Measurements from ENCODE around the gene LMO7. TPM values are rescaled to one million over a fixed set of nuclear protein-coding genes. Genes with fewer than 3 reads are reported as not detected.

LMO7 gene
- total RNA-seq, 1 experiment from 2014 or later: 20.4 TPM

- DNase-seq: no peak
- Histone ChIP-seq H4K8ac (replicated peaks; ENCODE audit: insufficient read length, low read depth, low read length) (no peak overlapping the region), H3K14ac (ENCODE audit: insufficient read depth, low read length) (no peak overlapping the region), H3K9ac (ENCODE audit: extremely low read depth, insufficient read length, low read length) (no peak overlapping the region), H4K91ac (ENCODE audit: insufficient read length, low read depth, low read length) (no peak overlapping the region), H3K9me3 (ENCODE audit: control insufficient read depth, low read depth, low read length) (no peaks in the 10 kb centered on the region), H2BK20ac (ENCODE audit: low read depth, low read length, poor library complexity, severe bottlenecking) (no peak overlapping the region), H3K4ac (ENCODE audit: low read depth, low read length) (no peak overlapping the region), H3K23me2 (ENCODE audit: insufficient read length, low read depth, low read length, poor library complexity, severe bottlenecking) (no peaks in the 10 kb centered on the region), H2AK5ac (ENCODE audit: insufficient read length, low read length) (no peak overlapping the region), H2BK12ac (ENCODE audit: insufficient read length, low read depth, low read length) (no peak overlapping the region), H2BK120ac (ENCODE audit: low read depth, low read length, poor library complexity, severe bottlenecking) (no peak overlapping the region), H3K56ac (ENCODE audit: insufficient read length, low read depth, low read length) (no peak overlapping the region), H3K18ac (ENCODE audit: insufficient read length, low read depth, low read length) (no peak overlapping the region), H3K23ac (ENCODE audit: insufficient read length, low read depth, low read length) (no peak overlapping the region), H2AFZ (ENCODE audit: low read length) (no peak overlapping the region), H3K79me2 (ENCODE audit: insufficient read depth, low read length) (no peaks in the 10 kb centered on the region), H3K27me3 (ENCODE audit: insufficient read depth, low read length) (no peaks in the 10 kb centered on the region), H3K27ac (ENCODE audit: insufficient read length, low read depth, low read length) (no peak overlapping the region), H3K4me2 (ENCODE audit: insufficient read depth, insufficient read length, low read length) (no peak overlapping the region), H4K5ac (ENCODE audit: insufficient read length, low read depth, low read length) (no peak overlapping the region), H3K4me1 (ENCODE audit: insufficient read depth, low read length) (no peaks in the 10 kb centered on the region), H3K79me1 (ENCODE audit: insufficient read depth, low read depth, low read length, poor library complexity, severe bottlenecking) (no peaks in the 10 kb centered on the region), H2BK5ac (ENCODE audit: insufficient read length, low read length) (no peak overlapping the region), H4K20me1 (ENCODE audit: control insufficient read depth, insufficient read depth, insufficient read length) (no peaks in the 10 kb centered on the region), H2BK15ac (ENCODE audit: low read depth, low read length) (no peak overlapping the region), H3T11ph (ENCODE audit: low read length) (no peak overlapping the region)
- H3K27me3 Mint-ChIP-seq (ENCODE audit: low read depth): no peaks in the 10 kb centered on the region
- no peak overlapping the region for H3K27ac Mint-ChIP-seq
- WGBS (ENCODE audit: extremely low coverage, insufficient read length, low lambda C conversion rate): no CpG with 5 or more reads among the region's 2 CpGs
- H3K9me3 Mint-ChIP-seq: peaks cover 10 to 13% of the 10 kb centered on the region in 2 experiments
- H3K36me3 Mint-ChIP-seq (ENCODE audit: insufficient read depth in 1 of 3, low read depth in 3 of 3): peaks cover 0 to 20% (median 9%) of the 10 kb centered on the region in 3 experiments; a peak in 5 of 7 replicates
- no peak for TF ChIP-seq CTCF (conservative IDR thresholded peaks at IDR 0.05)
- H3K4me1 Mint-ChIP-seq: peaks cover 0 to 2% of the 10 kb centered on the region in 2 experiments; a peak in 1 of 4 replicates
- no peak overlapping the region for H3K4me3 Mint-ChIP-seq
Observed at GRCh38 chr13:75744127-75744526, 108.0 kb downstream of the LMO7 start.
